Measurements from ENCODE around the gene SLC37A1. TPM values are rescaled to one million over a fixed set of nuclear protein-coding genes. Genes with fewer than 3 reads are reported as not detected.

The SLC37A1 gene
- total RNA-seq, 4 donors from 2014 or later: 2.3 to 8.8 (median 6.3) TPM

DNA sequence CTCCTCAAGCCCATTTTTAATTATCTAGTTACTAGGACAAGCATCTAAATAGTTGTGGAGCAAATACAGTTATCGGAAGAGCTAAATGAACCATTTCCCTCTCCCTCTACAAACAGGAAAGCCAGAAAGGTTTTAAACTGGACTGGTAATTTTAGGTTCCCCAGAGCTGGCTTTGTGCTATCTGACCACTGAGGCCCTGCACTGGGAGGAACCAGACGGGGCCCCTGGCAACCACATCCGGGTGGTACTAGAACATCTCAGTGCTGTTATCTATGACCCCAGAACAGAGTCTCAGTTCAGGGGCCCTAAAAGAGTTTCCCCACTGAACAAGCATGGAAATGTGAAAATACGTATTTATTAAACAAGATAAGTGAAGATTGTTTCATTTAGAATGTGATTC, 9.9 kb upstream of the SLC37A1 start:
- TF ChIP-seq CTCF (IDR thresholded peaks at IDR 0.05) (no peak), POLR2A (IDR thresholded peaks at IDR 0.05) (no peak)
- H3K27me3 ChIP-seq: no peaks in the 10 kb centered on the region
- no peak overlapping the region for H3K4me3 ChIP-seq
- no peaks in the 10 kb centered on the region for H3K9me3 ChIP-seq
- no peak for DNase-seq
- intact Hi-C loops (cut with DNase I; ENCODE audit: low total_unique reads): no loop called here
- no peak overlapping the region for H3K27ac ChIP-seq
- no peaks in the 10 kb centered on the region for H3K4me1 ChIP-seq
- no peaks in the 10 kb centered on the region for H3K36me3 ChIP-seq

DNA sequence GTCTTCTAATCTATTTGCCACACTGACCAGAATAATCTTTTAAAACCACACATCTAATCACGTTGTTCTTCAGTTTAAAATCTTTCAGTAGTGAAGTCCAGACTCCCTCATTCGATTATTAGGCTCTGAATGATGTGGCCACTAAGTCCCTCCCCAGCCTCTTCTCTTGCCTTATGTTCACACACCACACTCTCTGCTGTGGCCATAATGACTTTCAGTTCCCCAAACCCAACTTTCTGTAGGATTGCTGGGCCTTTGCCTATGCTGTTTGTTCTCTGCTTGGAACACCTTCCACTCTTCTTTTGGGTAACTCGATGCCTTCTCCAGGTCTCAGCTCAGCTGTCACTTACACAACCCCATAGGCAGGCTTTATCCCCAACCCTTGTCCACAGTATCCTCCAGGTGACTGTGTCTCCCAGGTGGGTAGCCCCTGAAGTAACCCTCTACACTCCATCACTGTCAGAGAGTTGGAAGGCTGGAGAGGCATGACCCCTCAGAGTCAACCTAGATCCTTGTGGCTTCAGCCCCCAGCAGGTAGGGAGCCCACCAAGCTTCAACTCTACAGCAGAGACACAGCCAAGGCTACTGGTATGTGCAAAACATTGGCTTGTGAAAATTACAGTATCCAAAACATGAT, 8.4 kb upstream of the SLC37A1 start:
- Histone ChIP-seq H3K27ac (no peak overlapping the region), H3K9me3 (no peaks in the 10 kb centered on the region), H3K4me3 (no peak overlapping the region), H3K4me1 (no peaks in the 10 kb centered on the region), H3K36me3 (no peaks in the 10 kb centered on the region), H3K27me3 (no peaks in the 10 kb centered on the region)
- intact Hi-C loops (cut with DNase I; ENCODE audit: low total_unique reads): no loop called here
- no peak for DNase-seq
- TF ChIP-seq POLR2A (IDR thresholded peaks at IDR 0.05) (no peak), CTCF (IDR thresholded peaks at IDR 0.05) (no peak)

DNA sequence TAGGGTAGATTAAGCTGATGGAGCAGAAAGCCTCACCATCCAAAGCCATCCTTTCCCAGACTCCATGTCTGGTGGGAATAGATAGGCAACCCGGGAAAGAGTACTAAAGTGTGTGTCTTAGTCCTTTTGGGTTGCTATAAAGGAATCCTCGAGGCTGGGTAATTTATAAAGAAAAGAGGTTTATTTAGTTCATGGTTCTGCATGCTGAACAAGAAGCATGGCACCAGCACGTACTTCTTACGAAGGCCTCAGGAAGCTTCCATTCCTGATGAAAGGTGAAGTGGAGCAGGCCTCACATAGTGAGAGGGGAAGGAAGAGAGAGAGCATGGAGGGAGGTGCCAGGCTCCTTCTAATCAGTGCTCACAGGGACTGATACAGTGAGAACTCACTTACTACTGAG, 6.2 kb upstream of the SLC37A1 start:
- Histone ChIP-seq H3K36me3 (no peaks in the 10 kb centered on the region), H3K9me3 (no peaks in the 10 kb centered on the region), H3K27ac (no peak overlapping the region), H3K4me3 (no peak overlapping the region), H3K4me1 (no peaks in the 10 kb centered on the region), H3K27me3 (no peaks in the 10 kb centered on the region)
- TF ChIP-seq POLR2A (IDR thresholded peaks at IDR 0.05) (no peak), CTCF (IDR thresholded peaks at IDR 0.05) (no peak)
- intact Hi-C loops (cut with DNase I; ENCODE audit: low total_unique reads): no loop called here
- no peak for DNase-seq

DNA sequence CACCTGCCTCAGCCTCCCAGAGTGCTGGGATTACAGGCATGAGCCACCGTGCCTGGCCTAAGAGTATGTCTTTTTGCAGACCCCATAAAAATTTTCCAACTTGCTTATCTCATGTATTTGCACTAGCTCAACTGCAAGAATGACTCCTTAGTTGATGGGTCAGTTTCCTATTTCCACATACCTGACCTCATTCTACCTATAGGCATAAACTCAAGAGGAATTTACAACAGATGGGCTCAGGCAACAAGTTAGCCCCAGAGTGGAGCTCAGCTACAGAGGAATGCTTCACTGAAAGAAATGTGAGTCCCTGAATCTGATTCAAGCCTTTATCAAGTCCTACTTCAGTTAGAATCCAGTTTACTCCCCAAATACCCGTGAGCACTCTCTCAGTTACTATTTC, 5.3 kb upstream of the SLC37A1 start:
- intact Hi-C loops (cut with DNase I; ENCODE audit: low total_unique reads): no loop called here
- H3K27ac ChIP-seq: no peak overlapping the region
- DNase-seq: no peak
- no peak for TF ChIP-seq CTCF (IDR thresholded peaks at IDR 0.05)
- no peak for TF ChIP-seq POLR2A (IDR thresholded peaks at IDR 0.05)
- no peaks in the 10 kb centered on the region for H3K9me3 ChIP-seq
- no peaks in the 10 kb centered on the region for H3K4me1 ChIP-seq
- no peaks in the 10 kb centered on the region for H3K27me3 ChIP-seq
- H3K36me3 ChIP-seq: no peaks in the 10 kb centered on the region
- no peak overlapping the region for H3K4me3 ChIP-seq

DNA sequence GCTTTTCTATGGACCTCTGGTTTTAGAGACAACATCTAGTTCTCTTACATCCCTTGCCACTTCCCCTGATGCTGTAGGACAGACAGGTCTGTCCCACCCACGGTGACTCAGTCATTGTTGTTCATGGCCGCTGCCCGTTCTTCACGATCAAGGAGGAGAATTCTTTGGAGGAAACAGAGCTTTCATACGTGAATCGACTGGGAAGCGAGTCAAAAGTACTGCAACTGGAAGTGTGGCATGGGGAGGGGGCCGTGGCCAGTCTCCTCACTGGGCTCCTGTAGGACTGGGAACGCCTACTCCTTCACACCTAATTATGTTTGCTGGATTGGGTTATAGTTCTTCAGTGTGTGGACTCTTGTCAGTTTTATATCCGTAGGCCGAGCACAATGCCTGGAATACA, 4.4 kb upstream of the SLC37A1 start:
- intact Hi-C loops (cut with DNase I; ENCODE audit: low total_unique reads): no loop called here

More for the DNA sequence above, 4.4 kb upstream of the SLC37A1 start:
- Histone ChIP-seq H3K27me3 (no peaks in the 10 kb centered on the region), H3K27ac (no peak overlapping the region), H3K9me3 (no peaks in the 10 kb centered on the region), H3K4me3 (no peak overlapping the region), H3K4me1 (no peaks in the 10 kb centered on the region), H3K36me3 (no peaks in the 10 kb centered on the region)
- no peak for DNase-seq
- TF ChIP-seq POLR2A (IDR thresholded peaks at IDR 0.05) (no peak), CTCF (IDR thresholded peaks at IDR 0.05) (no peak)

Measured in uterus (tissue), 4 donors.